Loucy (cell line): Measurements from ENCODE around the gene RCAN1.

Experiments used
- H2AFZ ChIP-seq: fragments of 200-600 bp; sonication (generic); 2 replicates; pipeline ENCODE4 v1.6.0; 2016; ENCODE audit warnings: antibody characterized with exemption, mild to moderate bottlenecking, low read length, moderate library complexity
- H3F3A ChIP-seq: fragments of 200-600 bp; 2 replicates; pipeline ENCODE4 v1.6.0; 2016; ENCODE audit warnings: antibody characterized with exemption, low read depth, mild to moderate bottlenecking
- H3K27me3 ChIP-seq: fragments of 200-600 bp; sonication (generic); 2 replicates; pipeline ENCODE4 v1.6.1; 2014; ENCODE audit warnings: low read length, mild to moderate bottlenecking; ENCODE audit not compliant: insufficient read depth, poor library complexity, severe bottlenecking
- H3K36me3 ChIP-seq: fragments of 200-600 bp; sonication (generic); 2 replicates; pipeline ENCODE4 v1.6.1; 2016; ENCODE audit warnings: low read length; ENCODE audit not compliant: insufficient read depth
- H3K4me1 ChIP-seq: fragments of 200-600 bp; sonication (generic); 2 replicates; pipeline ENCODE4 v1.5.1; 2014; ENCODE audit warnings: low read length, mild to moderate bottlenecking; ENCODE audit not compliant: insufficient read depth, poor library complexity, severe bottlenecking
- H3K4me2 ChIP-seq: fragments of 200-600 bp; sonication (generic); 2 replicates; pipeline ENCODE4 v1.6.0; 2014; ENCODE audit warnings: antibody characterized with exemption, low read length, low read depth, mild to moderate bottlenecking; ENCODE audit not compliant: poor library complexity, severe bottlenecking
- H3K4me3 ChIP-seq: fragments of 200-600 bp; sonication (generic); 2 replicates; pipeline ENCODE4 v1.5.1; 2014; ENCODE audit warnings: low read length, mild to moderate bottlenecking, mixed read lengths; ENCODE audit not compliant: poor library complexity, severe bottlenecking
- H3K79me2 ChIP-seq: fragments of 200-600 bp; sonication (generic); 2 replicates; pipeline ENCODE4 v1.6.1; 2014; ENCODE audit warnings: low read length; ENCODE audit not compliant: insufficient read depth
- H3K9ac ChIP-seq: fragments of 200-600 bp; sonication (generic); 2 replicates; pipeline ENCODE4 v1.6.0; 2014; ENCODE audit warnings: mild to moderate bottlenecking, low read depth, low read length, moderate library complexity; ENCODE audit not compliant: poor library complexity, severe bottlenecking
- H3K9me2 ChIP-seq: fragments of 200-600 bp; sonication (generic); replicated peaks from 2 replicates; pipeline ENCODE4 v1.6.1; 2016; ENCODE audit warnings: low read depth, low read length, mixed read lengths
- H3K9me3 ChIP-seq: fragments of 200-600 bp; sonication (generic); 2 replicates; pipeline ENCODE4 v1.6.1; 2014; ENCODE audit warnings: mild to moderate bottlenecking, antibody characterized with exemption, low read length, low read depth; ENCODE audit not compliant: insufficient read depth
- H4K20me1 ChIP-seq: fragments of 200-600 bp; sonication (generic); 2 replicates; pipeline ENCODE4 v1.6.0; 2014; ENCODE audit warnings: antibody characterized with exemption, low read length, mild to moderate bottlenecking; ENCODE audit not compliant: insufficient read depth, poor library complexity, severe bottlenecking
- EZH2phosphoT487 ChIP-seq: fragments of 200-600 bp; IDR thresholded peaks from 2 replicates; pipeline ENCODE4 v1.6.1; 2018; ENCODE audit warnings: antibody characterized with exemption, mild to moderate bottlenecking, moderate library complexity, borderline replicate concordance
- TF ChIP-seq, protein P1 (sequence below): fragments of 200-600 bp; sonication (generic); conservative IDR thresholded peaks from 2 replicates; pipeline ENCODE4 v1.5.1; 2014; ENCODE audit warnings: mild to moderate bottlenecking, antibody characterized with exemption, low read length

RCAN1 gene

DNA sequence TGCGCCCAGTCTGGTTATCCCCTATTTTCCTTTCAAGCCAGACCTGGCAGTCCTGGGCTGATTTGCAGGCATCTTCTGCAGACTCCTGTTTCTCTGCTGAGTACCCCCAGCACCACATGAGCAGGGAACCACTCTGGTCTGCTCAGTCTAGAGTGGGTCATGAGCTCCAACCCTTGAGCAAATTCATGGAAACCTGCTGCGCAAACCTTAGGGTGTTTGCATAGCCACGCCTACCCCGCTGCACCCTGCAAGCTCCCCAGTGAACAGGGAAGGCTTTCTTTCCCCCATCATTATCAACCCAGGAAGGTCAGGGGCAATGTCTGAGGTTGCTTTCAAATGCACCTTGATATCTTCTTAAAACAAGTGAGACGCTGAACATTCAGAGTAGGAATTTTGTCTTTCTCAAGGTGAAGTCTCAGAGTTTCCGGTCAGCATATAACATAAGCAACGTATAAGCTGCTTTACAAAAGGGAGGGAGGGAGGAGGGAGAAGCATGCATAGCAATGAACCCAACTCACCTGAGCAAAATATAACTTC, 91.8 kb downstream of the RCAN1 start:
- Histone ChIP-seq H3K36me3 (peaks cover 16% of the 10 kb centered on the region; the same call in 1 of the 2 replicates), H3K4me2 (no peak overlapping the region), H2AFZ (no peak overlapping the region), H3K4me3 (no peak overlapping the region), H3K27me3 (no peaks in the 10 kb centered on the region), H3F3A (no peaks in the 10 kb centered on the region), H3K9ac (no peak overlapping the region), H3K9me2 (no peaks in the 10 kb centered on the region), H3K79me2 (no peaks in the 10 kb centered on the region), H3K4me1 (no peaks in the 10 kb centered on the region), H4K20me1 (no peaks in the 10 kb centered on the region), H3K9me3 (no peaks in the 10 kb centered on the region)
- TF ChIP-seq, protein P1, sequence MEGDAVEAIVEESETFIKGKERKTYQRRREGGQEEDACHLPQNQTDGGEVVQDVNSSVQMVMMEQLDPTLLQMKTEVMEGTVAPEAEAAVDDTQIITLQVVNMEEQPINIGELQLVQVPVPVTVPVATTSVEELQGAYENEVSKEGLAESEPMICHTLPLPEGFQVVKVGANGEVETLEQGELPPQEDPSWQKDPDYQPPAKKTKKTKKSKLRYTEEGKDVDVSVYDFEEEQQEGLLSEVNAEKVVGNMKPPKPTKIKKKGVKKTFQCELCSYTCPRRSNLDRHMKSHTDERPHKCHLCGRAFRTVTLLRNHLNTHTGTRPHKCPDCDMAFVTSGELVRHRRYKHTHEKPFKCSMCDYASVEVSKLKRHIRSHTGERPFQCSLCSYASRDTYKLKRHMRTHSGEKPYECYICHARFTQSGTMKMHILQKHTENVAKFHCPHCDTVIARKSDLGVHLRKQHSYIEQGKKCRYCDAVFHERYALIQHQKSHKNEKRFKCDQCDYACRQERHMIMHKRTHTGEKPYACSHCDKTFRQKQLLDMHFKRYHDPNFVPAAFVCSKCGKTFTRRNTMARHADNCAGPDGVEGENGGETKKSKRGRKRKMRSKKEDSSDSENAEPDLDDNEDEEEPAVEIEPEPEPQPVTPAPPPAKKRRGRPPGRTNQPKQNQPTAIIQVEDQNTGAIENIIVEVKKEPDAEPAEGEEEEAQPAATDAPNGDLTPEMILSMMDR: no peak
- TF ChIP-seq EZH2phosphoT487: no peak

DNA sequence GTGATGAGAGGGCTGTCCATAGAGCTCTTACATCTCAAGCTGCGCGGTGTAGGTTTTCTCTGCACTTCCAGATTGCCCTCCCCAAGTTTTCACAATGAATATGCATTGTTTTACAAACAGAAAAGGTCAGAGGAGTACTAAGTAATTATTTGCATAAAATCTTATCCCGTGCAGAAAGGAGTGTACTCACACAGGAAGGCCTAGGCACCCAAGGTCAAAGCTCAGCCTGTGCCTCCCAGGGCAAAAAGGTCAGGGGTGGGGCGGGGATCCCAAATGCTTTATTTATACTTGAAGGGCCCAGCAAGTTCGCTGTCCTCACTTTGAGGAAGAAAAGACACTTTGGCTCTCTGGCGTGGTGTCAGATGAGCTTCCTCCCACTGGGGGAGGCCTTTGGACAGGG, 92.6 kb downstream of the RCAN1 start:
- no peak for TF ChIP-seq EZH2phosphoT487
- TF ChIP-seq, protein P1: no peak
- no peaks in the 10 kb centered on the region for H3K79me2 ChIP-seq
- no peak overlapping the region for H3K4me2 ChIP-seq
- H3K4me3 ChIP-seq: no peak overlapping the region
- no peak overlapping the region for H3K9ac ChIP-seq
- no peaks in the 10 kb centered on the region for H3K27me3 ChIP-seq
- H3F3A ChIP-seq: no peaks in the 10 kb centered on the region
- H2AFZ ChIP-seq: no peak overlapping the region
- peaks cover 6% of the 10 kb centered on the region for H3K4me1 ChIP-seq
- H3K9me3 ChIP-seq: no peaks in the 10 kb centered on the region
- no peaks in the 10 kb centered on the region for H3K9me2 ChIP-seq
- peaks cover 16% of the 10 kb centered on the region; the same call in 1 of the 2 replicates for H3K36me3 ChIP-seq
- H4K20me1 ChIP-seq: no peaks in the 10 kb centered on the region

DNA sequence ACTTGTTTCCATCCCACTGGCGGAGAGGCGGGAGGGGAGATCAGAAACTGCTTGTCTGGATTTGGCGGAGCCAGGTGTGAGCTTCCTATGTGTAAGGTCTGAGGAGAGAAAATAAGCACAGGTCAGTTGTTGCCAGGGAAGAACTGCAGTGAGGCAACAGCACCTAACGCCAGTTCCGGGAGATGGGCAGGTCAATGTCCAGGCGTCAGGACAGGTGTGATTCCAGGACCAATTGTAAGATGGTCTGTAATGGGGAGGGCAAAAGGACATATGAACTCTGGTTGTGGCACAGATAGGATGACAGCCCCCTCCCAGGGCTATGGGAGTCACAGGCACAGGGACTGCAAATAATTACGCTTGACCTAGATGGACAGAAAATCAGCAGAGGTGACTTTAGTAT, 93.4 kb downstream of the RCAN1 start:
- H3K9ac ChIP-seq: no peak overlapping the region
- H2AFZ ChIP-seq: no peak overlapping the region
- no peaks in the 10 kb centered on the region for H3K79me2 ChIP-seq
- no peak overlapping the region for H3K4me3 ChIP-seq
- no peaks in the 10 kb centered on the region for H3K9me3 ChIP-seq
- H4K20me1 ChIP-seq: no peaks in the 10 kb centered on the region
- no peaks in the 10 kb centered on the region for H3K27me3 ChIP-seq
- no peak overlapping the region for H3K4me2 ChIP-seq
- no peak for TF ChIP-seq EZH2phosphoT487
- TF ChIP-seq, protein P1: no peak
- peaks cover 8% of the 10 kb centered on the region for H3K4me1 ChIP-seq
- H3F3A ChIP-seq: no peaks in the 10 kb centered on the region
- no peaks in the 10 kb centered on the region for H3K9me2 ChIP-seq
- H3K36me3 ChIP-seq: peaks cover 16% of the 10 kb centered on the region; the same call in 1 of the 2 replicates
